Muscle layer of duodenum (tissue), 2 donors: ENCODE results near the gene SH3BP5.

Source experiments
- H3K27ac ChIP-seq: one replicate; pipeline ENCODE4 v1.7.0; 2013; ENCODE audit warnings: mild to moderate bottlenecking, low read length
- H3K27me3 ChIP-seq: one replicate; pipeline ENCODE4 v1.7.0; 2013; ENCODE audit warnings: low read depth, mild to moderate bottlenecking, control low read depth, low read length
- H3K36me3 ChIP-seq, 2 donors: one replicate each; pipeline ENCODE4 v1.7.0; 2013; ENCODE audit warnings: low read length in 2 of 2, control low read depth in 1 of 2, mild to moderate bottlenecking in 1 of 2; ENCODE audit not compliant: insufficient read depth in 2 of 2, control insufficient read depth in 1 of 2
- H3K4me1 ChIP-seq, 2 donors: one replicate each; pipeline ENCODE4 v1.7.0; 2013; ENCODE audit warnings: low read length in 2 of 2, mild to moderate bottlenecking in 2 of 2, control low read depth in 1 of 2, moderate library complexity in 1 of 2; ENCODE audit not compliant: insufficient read depth in 2 of 2, control insufficient read depth in 1 of 2
- H3K4me3 ChIP-seq, 2 donors: one replicate each; pipeline ENCODE4 v1.7.0; 2013; ENCODE audit warnings: low read length in 2 of 2, low read depth in 1 of 2, mild to moderate bottlenecking in 1 of 2
- H3K9me3 ChIP-seq, 2 donors: one replicate each; pipeline ENCODE4 v1.7.0; 2013; ENCODE audit warnings: low read length in 2 of 2, control low read depth in 1 of 2, mild to moderate bottlenecking in 1 of 2; ENCODE audit not compliant: control insufficient read depth in 1 of 2
- donor health status: healthy.

The SH3BP5 gene

GRCh38 chr3:15207836-15208504 is 124.4 kb downstream of the SH3BP5 start:
- Histone ChIP-seq H3K27ac (peak overlapping the region; percentile 92), H3K27me3 (no peaks in the 10 kb centered on the region), H3K9me3 (no peaks in the 10 kb centered on the region), H3K4me1 (peaks cover 0 to 19% of the 10 kb centered on the region in 2 donors), H3K4me3 (peak overlapping the region; percentile 95), H3K36me3 (peaks cover 10 to 14% of the 10 kb centered on the region in 2 donors)

- Histone ChIP-seq H3K36me3 (peaks cover 4 to 5% of the 10 kb centered on the region in 2 donors), H3K9me3 (no peaks in the 10 kb centered on the region), H3K27me3 (no peaks in the 10 kb centered on the region), H3K27ac (peak overlapping the region; percentile 92), H3K4me1 (peaks cover 0 to 19% of the 10 kb centered on the region in 2 donors), H3K4me3 (peak overlapping the region; percentile 95)
Measured at GRCh38 chr3:15206662-15207576, 125.5 kb downstream of the SH3BP5 start.

- H3K27ac ChIP-seq = peak within 1 kb of the TSS; percentile 92
- H3K27me3 ChIP-seq = no peaks in the 10 kb centered on the region
- peaks cover 0 to 19% of the 10 kb centered on the region in 2 donors for H3K4me1 ChIP-seq
- no peaks in the 10 kb centered on the region for H3K9me3 ChIP-seq
- H3K4me3 ChIP-seq = peak within 1 kb of the TSS; percentile 95
- H3K36me3 ChIP-seq = peaks cover 4 to 5% of the 10 kb centered on the region in 2 donors
Measured at GRCh38 chr3:15205934-15206661, 126.3 kb downstream of the SH3BP5 start, which contains the start of gene CAPN7. CAPN7 (plus strand) TSS chr3:15206246; CDS start chr3:15206496, 250 bp downstream.

GRCh38 chr3:15205482-15205933 is 126.9 kb downstream of the SH3BP5 start:
- H3K36me3 ChIP-seq = peaks cover under 1 to 5% of the 10 kb centered on the region in 2 donors
- H3K27me3 ChIP-seq = no peaks in the 10 kb centered on the region
- H3K9me3 ChIP-seq = no peaks in the 10 kb centered on the region
- H3K27ac ChIP-seq = peak overlapping the region; percentile 82
- peaks cover 0 to 19% of the 10 kb centered on the region in 2 donors for H3K4me1 ChIP-seq
- H3K4me3 ChIP-seq = peak overlapping the region; percentile 61 to 95
